Mammary epithelial cell (primary cell): ENCODE data around the gene RANBP2.
"Not testable (repeated sequence)": the region's sequence is repeated elsewhere in the genome, so short reads cannot be mapped to it uniquely, and the experiment has no call there.

Source experiments
- EZH2 ChIP-seq: IDR thresholded peaks from 2 replicates; pipeline ENCODE4 v1.6.1; 2012; ENCODE audit warnings: low read length, inconsistent platforms, borderline replicate concordance
- TF ChIP-seq, protein P1 (sequence below), 2 donors: IDR thresholded peaks in 1 of 2; conservative IDR thresholded peaks in 1 of 2; 2 replicates each; pipeline ENCODE4 v1.5.1; 2011 to 2012; ENCODE audit warnings: inconsistent platforms in 2 of 2, low read length in 2 of 2, mild to moderate bottlenecking in 2 of 2, control low read depth in 1 of 2, low read depth in 1 of 2; ENCODE audit not compliant: insufficient read depth in 1 of 2; ENCODE audit errors: extremely low read depth in 1 of 2

- TF ChIP-seq, protein P1, sequence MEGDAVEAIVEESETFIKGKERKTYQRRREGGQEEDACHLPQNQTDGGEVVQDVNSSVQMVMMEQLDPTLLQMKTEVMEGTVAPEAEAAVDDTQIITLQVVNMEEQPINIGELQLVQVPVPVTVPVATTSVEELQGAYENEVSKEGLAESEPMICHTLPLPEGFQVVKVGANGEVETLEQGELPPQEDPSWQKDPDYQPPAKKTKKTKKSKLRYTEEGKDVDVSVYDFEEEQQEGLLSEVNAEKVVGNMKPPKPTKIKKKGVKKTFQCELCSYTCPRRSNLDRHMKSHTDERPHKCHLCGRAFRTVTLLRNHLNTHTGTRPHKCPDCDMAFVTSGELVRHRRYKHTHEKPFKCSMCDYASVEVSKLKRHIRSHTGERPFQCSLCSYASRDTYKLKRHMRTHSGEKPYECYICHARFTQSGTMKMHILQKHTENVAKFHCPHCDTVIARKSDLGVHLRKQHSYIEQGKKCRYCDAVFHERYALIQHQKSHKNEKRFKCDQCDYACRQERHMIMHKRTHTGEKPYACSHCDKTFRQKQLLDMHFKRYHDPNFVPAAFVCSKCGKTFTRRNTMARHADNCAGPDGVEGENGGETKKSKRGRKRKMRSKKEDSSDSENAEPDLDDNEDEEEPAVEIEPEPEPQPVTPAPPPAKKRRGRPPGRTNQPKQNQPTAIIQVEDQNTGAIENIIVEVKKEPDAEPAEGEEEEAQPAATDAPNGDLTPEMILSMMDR (conservative IDR thresholded peaks at IDR 0.05 in 1 of 2, IDR thresholded peaks at IDR 0.05 in 1 of 2; ENCODE audit: extremely low read depth in 1 of 2, insufficient read depth in 1 of 2, low read depth in 1 of 2, low read length in 2 of 2), result not testable (repeated sequence)
- not testable (repeated sequence) for TF ChIP-seq EZH2
These were observed 42.0 kb upstream of the RANBP2 start for GRCh38 chr2:108677239-108677744.
